HG03039 (cell line): Measurements from ENCODE around the gene SDK2.

Experiments
- ATAC-seq: cut with Tn5 transposase; IDR thresholded peaks from one replicate; pipeline ENCODE4 v1.9.1; 2021; ENCODE audit warnings: mild to moderate bottlenecking, moderate library complexity; ENCODE audit not compliant: unreplicated experiment

The SDK2 gene

DNA sequence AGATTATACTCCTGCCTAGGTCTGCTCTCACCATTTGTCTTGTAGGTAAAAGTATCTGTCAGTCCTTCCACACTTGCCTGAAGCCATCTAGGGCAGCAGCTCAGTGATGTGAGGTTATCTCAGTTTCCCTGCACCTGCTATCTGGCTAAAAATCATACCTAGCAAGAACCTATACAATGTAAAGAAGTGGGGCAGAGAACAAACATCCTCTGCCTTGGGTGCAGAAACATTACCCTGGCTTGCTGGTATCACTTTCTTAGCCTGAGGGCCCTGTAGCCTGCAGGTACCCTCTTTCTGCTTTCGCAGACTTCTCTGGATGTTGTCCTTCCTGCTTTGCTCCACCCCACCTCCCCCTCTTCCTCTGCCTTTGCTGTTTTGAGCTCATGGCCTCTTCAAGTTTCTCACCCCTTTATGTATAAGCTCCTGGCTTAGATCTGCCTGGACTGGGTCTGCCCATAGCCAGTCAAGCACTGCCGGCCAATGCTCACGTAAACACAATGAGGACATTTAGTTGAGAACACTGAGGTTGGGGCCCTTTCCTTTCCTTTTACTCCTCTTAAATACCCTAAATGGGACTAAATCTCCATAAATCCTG is 8.7 kb upstream of the SDK2 start:
- no peak for ATAC-seq

DNA sequence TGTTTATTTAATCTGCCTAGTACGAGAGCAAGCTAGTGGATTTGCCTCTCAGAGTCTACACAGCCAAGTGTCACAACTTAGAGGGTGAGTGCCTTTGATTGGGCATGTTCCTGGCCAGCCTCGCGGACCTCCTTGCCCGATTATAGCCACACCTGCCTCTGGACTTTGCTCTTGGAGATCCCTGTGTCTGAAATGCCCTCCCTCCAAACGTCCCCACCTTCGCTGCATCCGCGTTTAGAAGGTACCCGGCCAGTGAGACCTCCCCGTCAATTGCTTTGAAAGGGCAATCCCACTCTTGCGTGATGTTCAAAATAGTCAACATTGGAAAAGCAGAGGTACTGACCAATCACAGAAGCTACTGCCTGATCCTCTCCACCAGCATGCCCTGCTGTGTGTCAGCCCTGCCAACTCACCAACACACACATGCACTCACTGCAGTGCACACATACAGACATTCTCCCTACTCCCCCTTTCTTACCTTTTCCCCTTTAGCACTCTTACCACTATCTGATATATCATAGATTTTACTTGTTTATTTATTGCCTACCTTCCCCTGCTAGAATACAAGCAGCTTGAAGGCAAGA is 6.5 kb upstream of the SDK2 start:
- no peak for ATAC-seq

DNA sequence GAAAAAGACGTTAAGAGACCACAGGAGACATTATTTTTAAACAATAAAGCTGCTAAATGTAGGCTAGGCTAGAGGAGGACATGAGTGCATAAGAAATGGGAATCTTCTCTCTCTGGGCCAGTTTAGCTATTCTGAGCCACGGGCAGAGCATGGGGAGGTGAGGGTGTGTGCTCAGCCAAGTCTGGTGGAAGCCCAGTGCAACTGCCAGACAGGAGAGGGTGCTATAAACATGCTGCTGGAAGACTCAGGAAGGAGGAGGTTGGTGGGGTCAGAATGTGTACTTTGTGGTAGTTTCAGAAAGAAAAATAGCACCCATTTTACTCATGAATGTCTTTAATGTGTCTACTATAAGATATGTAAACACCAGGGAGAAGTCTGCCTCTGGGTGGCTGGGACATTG is 5.9 kb upstream of the SDK2 start:
- no peak for ATAC-seq

DNA sequence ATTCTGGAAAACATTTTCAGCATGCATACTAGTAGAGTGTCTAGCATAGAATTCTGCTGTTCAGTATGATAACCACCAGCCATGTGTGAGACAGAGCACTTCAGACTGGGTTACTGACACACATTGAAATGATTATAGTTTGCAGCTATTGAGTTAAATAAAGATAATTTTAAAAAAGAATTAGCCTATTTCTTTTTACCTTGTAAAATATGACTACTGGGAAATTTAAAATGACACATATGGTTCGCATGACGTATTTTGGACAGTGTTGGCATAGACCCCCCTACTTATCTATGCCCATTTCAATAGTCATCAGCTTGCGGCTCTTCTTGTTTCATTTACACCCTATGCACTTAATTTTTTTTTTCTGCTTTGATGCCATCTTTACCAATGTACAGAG is 4.7 kb upstream of the SDK2 start:
- no peak for ATAC-seq

DNA sequence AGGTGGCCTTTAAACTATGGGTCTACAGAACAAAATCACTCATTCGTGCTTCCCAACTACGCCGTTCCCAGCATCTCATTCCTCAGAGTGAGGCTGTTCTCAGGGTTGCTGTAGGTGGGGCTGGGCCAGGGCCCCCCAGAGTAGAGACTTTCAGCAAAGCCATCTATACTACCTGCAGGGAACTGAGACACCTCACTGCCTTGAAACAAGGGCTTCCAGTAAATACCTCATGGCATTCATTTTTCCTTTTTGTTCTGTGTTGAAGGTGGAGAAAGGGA is 4.2 kb upstream of the SDK2 start:
- ATAC-seq, result no peak

DNA sequence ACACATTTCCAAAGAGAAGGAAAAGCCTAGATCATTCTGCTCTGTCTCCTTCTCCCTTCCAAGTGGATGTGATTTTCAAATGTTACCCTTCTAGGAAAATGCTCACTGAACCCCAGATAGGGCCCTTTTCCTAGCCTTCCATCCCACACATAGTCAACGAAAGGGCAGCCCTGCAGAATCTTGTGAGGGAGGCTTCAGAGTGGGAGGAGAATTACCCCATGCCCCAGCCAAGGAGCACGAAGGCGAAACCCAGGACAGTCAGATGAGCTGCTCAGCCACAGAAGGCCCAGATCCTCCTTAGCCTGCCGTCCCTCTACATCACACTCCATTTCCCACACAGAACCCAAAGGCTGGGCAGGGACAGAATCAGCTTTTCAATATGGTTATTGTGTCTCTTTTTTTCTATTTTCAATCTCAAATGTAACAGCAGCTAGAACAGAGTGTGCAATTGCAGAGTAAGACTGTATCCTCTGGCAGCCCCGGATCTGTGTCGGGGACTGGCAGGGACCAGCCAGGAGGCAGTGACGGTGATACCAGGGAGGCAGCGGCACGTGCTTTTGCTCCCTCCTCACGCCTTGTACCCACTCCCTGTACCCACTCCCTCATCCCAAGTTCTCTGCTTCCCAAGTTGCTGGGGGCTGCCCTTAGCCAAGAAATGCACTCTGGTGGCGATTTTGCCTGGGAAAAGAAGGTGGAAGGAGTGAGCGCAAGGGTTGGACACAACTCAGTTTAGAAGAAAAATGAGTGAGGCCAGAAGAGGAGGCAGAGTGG is 3.7 kb upstream of the SDK2 start:
- no peak for ATAC-seq

DNA sequence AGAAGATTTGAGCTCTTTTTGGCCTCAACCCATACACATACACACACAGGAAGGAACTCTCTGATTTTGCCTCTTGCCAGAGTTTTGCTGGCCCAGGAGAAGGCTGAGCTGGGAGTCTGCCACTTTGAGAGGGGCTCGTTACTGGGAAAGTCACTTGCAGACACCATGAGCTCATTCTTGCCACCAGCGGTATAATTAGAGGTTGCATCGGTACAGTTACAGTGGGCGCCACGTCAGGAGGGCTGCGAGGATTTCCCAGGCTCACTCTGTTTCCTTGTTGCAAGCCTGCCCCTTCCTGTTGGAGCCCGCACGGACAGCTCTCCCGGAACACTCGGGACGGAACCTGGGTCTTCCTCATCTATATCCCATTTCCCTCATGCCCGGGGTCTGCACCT is 3.1 kb upstream of the SDK2 start:
- no peak for ATAC-seq

DNA sequence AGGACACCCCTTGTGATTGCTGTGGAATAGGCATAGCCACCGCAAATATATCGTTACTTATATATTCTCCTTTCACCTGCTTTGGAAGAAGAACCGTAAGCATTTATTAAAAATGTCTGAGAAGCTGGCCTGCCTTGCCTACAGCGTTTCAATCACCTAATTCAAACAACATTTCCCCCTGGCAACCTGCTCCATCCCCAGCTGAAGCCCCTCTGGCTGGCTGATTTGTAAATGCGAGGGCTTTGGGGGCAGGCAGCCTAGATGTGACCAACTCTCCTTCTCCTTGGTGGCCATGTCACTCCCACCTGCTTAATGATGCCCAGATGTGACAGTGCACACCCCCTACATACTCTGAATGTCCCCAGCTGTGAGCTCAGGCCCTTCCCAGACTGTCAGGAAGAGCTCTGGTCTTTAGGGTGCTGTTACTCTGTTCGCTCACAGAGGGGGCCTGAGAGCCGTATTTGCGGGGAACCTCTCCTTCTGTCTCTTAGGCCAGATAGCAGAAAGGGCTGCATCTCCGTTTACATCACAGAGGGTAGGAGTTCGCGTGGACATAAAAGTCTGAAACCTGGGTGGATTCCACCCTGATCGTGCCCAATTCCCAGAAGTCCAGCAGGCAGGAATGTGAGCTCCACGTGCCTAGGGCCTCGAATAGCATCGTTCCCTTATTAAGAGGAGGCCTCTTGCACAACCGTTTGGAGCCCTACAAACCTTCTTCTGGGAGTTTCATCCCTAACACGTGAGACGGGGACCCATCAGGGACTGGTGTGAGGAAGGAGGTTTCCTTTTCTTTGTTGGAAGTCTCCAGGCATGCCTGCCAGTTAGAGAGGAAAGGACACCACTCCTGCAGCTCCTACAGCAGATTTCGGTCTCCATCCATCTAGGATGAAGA is 2.4 kb upstream of the SDK2 start:
- ATAC-seq, result no peak

DNA sequence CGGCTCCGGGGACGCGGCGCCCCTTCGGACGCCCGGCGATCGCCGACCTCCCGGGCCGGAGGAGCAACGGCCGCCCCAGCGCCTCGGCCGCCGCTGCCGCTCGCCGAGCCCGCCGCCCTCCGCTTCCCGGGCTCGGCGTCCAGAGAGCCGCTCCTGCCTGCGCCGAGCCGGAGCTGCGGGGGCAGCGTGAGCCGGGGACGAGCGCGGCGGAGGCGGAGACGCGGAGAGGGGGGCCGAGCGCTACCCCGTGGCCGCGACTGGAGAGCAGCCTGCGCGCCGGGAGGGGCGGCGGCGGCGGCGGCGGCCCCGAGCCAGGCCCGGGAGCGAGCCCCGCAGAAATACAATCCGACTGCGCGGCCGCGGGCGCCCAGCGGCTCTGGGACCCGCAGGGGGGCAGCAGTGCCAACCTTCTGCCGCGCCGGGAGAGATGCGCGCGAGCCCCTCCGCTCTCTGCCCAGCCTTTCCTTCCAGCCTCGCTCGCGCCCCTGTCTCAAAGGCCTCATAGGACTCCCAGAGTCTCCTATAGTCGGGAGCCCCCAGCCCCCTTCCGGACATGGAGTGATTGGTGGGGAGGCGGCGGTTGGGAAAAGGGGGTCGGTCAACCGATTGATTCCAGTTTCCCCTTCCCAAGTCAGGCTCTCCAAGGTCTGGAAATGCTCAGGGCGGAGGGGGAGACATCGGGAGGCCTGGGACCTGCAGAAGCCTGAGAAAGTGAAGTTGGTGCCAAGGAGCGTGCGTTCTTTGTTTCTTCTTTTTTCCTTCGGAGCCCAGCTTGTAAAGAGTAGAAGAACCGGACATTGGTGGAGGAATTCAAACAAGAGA is 1.0 kb upstream of the SDK2 start:
- no peak for ATAC-seq

DNA sequence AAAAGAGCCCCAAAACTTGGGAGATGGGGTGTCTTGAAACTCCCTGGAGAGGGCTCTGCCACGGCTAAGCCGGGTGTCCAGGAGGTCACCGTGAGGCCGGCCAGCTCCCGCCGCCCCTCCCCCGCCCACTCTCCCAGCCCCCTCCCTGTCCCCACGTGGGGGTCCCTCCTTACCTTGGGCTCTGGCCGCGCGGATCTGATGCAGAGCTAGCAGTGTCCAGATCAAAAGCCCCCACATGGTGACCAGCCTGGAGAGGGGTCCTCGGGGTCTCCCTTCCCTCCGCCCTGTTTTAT is 447 bp downstream of the SDK2 start:
- ATAC-seq, result no peak

DNA sequence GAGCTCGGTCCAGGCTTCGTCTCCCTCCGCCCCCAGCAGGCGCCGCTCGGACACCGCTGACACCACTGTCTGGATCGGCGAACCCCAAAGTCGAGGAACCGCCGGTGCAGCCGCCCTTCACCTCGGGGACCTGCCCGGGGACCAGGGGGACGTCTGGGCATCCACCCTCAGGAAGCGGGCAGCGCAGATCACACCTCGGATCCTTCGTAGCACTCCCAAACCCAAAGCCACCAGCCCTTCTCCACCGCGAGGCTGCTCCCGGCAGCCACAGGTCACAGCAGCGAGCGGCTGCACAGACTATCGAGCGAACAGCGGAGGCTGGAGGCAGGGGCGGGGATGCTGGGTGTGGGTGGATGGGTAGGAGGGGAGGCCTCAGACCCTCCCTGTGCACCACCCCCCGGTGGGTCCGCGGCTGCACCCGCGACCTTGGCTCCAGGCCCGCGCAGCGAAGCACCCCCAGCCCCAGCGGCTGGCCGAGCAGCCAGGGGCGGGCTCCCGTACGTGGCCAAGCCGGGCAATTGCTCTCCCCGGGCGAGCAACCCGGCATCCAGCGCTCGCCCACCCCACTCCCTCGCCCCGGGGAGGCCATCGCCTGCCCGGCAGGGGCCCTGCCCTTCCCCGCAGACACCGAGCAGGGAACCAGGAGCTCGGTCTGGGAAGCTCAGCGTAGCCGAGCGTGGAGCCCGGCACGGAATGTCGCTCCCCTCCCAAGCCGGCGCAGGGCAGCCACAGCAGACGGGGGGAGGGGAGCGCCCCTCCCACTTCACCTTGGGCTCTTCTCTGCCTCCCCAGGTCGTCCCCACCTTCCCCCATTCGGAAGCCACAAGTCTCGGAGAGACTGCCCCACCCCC is 1.0 kb downstream of the SDK2 start:
- no peak for ATAC-seq

DNA sequence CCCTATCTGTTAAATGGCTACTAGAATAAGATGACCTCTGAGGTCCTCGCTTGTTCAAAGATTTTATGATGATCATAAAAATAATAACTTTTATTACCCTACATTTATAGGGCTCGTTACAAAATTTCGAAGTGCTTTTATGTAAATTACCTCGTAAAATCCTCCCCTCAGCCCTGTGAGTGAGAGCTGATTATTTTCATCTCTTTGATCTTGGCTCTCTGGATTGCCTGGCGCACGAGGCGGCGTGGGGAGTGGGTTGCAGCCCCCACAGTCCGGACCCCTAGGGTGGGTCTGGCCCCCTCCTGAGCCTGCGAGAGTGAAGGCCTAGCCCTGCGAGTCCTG is 1.6 kb downstream of the SDK2 start:
- no peak for ATAC-seq

DNA sequence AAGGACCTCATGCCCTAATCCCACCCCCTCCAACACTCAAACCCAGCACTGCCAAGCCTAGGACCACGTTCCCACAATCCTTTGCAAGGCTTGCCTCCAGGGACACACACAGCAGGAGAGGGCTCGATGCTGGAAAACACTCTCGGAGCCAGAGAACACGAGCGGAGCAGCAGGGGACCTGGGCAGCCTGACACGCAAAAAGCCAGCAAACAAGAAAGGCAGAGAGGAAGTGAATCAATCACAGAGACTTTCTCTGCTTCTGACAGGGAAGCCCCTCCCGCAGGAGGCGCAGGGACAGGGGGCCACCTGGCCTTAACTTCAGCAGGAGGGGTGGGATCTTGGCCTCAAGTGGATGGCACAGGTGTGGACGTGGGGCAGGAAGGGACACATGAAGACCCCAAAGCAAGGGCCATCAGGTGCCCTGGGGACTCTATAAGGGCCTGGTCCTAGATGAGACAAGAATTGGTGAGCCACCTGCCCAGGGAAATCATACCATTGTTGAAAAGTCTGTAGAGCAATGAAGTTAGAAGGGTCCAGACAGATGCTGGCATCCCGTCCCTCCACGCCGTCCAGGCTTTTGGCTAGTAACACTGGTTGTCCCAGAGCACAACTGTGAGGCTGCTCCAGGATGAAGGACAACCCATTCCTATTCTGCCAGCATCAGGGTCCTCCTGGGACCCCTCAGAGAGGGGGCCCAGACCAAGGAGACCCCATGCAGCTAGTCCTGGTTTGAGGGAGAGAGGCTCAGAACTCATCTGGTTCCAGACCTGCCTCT is 2.2 kb downstream of the SDK2 start:
- ATAC-seq, result no peak

DNA sequence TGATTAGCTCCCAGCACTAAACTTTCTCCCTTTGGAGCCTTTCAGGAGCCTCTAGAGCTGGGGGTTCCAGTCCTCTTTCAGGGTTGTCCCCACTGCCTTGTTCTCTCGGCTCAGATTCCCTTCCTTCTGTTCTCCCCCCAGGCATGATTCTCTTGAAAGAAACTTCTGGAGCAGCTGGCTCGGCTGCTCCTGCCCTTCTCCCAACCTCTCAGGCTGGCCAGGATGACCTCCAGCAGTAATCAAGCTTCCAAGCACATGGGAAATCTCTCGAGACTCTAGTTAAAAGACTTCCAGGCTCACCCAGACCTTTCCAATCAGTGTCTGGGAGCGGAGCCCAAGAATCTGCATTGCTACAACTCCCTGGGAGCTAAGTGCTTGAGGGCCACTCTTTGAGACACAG is 3.6 kb downstream of the SDK2 start:
- no peak for ATAC-seq

DNA sequence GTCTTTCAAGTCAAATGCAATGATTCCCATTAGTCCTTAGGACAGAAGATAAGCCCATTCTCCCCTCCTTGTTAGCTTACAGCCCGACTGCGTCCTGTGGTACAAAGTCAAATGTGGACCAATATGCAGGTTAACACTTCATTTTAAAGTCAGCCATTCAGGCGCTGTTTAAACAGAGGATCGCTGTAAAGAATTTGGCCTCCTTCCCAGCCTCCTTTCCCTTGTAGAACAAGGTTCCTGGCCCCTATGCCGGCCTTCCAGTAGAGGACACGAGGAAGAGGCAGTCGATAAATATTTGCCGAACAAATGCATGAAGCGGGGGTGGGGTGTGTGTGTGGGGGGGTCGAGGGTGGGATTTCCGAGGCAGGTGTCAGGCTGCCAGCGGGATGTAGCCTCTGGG is 4.3 kb downstream of the SDK2 start:
- no peak for ATAC-seq

DNA sequence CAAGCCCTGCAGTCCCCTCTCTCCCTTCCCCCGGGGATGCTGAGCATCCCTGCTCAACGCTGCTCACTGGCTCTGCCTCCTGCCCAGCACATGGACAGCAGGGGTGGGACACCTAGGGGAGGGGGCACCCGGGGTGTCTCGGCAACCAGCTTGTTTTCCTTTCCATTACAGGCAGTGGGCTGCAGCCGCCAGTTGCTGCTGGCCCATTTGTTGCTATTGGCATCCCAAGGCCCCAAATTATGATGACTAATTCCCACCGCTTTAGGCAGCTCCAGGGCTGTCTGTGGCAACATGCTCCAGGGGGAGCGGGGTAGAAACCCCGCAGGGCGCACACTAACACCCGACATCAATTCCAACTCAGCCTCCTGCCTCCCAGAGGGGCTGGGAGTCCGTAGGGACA is 4.9 kb downstream of the SDK2 start:
- ATAC-seq, result no peak

DNA sequence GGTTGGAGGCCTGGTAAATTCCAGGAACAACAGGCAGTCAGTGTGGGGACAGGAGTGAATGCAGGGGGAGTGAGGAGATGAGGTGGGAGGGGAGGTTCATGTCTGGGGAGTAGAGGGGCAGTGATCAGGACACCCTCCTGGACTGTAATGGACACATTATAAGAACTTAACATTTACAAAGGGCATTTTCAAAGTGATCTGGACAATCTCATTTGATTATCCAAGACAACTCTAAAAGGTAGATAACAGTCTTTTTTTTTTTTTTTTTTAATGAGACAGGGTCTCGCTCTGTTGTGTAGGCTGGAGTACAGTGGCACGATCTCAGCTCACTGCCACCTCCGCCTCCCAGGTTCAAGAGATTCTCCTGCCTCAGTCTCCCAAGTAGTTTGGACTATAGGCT is 5.7 kb downstream of the SDK2 start:
- ATAC-seq, result no peak

DNA sequence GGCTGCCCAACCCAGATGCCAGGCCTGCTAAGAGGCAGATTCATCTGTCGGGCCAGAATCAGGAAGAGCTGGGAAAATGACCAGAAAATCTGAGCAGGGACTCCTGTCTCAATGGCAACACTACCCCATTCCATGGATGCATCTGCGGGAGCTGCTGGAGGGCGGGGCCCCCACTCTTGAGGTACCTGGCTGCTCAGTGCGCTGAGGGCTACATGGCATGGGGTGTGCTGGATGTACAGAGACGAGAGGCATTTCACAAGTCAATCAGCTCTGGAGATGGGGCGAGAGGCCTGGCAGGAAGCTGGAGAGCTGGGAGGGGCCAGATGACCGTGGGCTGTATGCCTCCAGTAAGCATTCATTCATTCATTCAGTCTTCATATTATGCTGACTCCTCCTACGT is 6.4 kb downstream of the SDK2 start:
- no peak for ATAC-seq

DNA sequence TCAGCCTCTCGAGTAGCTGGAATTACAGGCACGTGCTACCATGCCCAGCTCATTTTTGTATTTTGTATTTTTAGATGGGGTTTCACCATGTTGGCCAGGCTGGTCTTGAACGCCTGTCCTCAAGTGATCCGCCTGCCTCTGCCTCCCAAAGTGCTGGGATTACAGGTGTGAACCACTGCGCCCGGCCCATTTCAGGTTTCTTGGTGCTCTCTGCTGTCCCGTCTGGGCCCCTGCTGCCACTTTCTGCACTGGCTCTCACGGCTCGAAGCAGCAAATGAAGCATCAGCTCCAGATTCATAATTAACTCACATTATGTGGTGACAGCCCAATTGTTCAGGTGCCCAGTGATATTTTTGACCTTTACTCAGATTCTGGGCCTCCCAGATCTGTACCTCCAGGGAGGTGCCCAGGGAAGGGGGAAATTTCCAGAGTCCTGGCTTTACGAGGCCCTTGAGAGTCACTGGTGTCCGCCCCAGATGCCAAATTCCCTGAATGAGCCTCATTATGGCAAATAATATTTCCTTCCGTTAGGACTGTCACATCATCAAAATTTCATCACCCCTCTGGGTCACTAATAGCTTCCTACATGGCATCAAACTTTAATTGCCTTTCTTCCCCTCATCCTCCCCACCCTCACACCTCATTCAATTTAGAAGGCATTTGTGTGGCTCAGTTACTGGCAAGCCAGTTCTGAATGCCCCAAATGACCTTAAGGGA is 9.0 kb downstream of the SDK2 start:
- ATAC-seq, result no peak
